Liver (tissue), 3 donors: ENCODE measurements around the gene SYNGR1.

Source experiments
- FOXA1 ChIP-seq: IDR thresholded peaks from 2 replicates; pipeline ENCODE4 v1.6.1; 2016; ENCODE audit warnings: antibody characterized with exemption
- GABPA ChIP-seq, 2 donors: IDR thresholded peaks in 1 of 2; conservative IDR thresholded peaks in 1 of 2; 2 replicates each; pipeline ENCODE4 v1.6.1; 2016; ENCODE audit warnings: antibody characterized with exemption in 2 of 2, mild to moderate bottlenecking in 1 of 2, moderate library complexity in 1 of 2
- HNF4G ChIP-seq: IDR thresholded peaks from 2 replicates; pipeline ENCODE4 v1.6.1; 2016; ENCODE audit warnings: antibody characterized with exemption
- RXRA ChIP-seq, 2 donors: IDR thresholded peaks; 2 replicates each; pipeline ENCODE4 v1.6.1; 2017 to 2018; ENCODE audit warnings: antibody characterized with exemption in 2 of 2, mild to moderate bottlenecking in 1 of 2
- SP1 ChIP-seq: IDR thresholded peaks from 2 replicates; pipeline ENCODE4 v1.6.1; 2018; ENCODE audit warnings: antibody characterized with exemption, mild to moderate bottlenecking
- TF ChIP-seq, protein P1 (sequence below): fragments of 150-350 bp; IDR thresholded peaks from 2 replicates; pipeline ENCODE4 v1.5.1; 2017; ENCODE audit warnings: improper control_type of control experiment, low read depth, low read length; ENCODE audit not compliant: missing input control
- TF ChIP-seq, protein P2 (sequence below): IDR thresholded peaks from 2 replicates; pipeline ENCODE4 v1.6.1; 2016; ENCODE audit warnings: antibody characterized with exemption, mild to moderate bottlenecking
- donor health status: healthy.
- donor health status: healthy.

- TF ChIP-seq, protein P1, sequence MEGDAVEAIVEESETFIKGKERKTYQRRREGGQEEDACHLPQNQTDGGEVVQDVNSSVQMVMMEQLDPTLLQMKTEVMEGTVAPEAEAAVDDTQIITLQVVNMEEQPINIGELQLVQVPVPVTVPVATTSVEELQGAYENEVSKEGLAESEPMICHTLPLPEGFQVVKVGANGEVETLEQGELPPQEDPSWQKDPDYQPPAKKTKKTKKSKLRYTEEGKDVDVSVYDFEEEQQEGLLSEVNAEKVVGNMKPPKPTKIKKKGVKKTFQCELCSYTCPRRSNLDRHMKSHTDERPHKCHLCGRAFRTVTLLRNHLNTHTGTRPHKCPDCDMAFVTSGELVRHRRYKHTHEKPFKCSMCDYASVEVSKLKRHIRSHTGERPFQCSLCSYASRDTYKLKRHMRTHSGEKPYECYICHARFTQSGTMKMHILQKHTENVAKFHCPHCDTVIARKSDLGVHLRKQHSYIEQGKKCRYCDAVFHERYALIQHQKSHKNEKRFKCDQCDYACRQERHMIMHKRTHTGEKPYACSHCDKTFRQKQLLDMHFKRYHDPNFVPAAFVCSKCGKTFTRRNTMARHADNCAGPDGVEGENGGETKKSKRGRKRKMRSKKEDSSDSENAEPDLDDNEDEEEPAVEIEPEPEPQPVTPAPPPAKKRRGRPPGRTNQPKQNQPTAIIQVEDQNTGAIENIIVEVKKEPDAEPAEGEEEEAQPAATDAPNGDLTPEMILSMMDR: no peak
- TF ChIP-seq, protein P2, sequence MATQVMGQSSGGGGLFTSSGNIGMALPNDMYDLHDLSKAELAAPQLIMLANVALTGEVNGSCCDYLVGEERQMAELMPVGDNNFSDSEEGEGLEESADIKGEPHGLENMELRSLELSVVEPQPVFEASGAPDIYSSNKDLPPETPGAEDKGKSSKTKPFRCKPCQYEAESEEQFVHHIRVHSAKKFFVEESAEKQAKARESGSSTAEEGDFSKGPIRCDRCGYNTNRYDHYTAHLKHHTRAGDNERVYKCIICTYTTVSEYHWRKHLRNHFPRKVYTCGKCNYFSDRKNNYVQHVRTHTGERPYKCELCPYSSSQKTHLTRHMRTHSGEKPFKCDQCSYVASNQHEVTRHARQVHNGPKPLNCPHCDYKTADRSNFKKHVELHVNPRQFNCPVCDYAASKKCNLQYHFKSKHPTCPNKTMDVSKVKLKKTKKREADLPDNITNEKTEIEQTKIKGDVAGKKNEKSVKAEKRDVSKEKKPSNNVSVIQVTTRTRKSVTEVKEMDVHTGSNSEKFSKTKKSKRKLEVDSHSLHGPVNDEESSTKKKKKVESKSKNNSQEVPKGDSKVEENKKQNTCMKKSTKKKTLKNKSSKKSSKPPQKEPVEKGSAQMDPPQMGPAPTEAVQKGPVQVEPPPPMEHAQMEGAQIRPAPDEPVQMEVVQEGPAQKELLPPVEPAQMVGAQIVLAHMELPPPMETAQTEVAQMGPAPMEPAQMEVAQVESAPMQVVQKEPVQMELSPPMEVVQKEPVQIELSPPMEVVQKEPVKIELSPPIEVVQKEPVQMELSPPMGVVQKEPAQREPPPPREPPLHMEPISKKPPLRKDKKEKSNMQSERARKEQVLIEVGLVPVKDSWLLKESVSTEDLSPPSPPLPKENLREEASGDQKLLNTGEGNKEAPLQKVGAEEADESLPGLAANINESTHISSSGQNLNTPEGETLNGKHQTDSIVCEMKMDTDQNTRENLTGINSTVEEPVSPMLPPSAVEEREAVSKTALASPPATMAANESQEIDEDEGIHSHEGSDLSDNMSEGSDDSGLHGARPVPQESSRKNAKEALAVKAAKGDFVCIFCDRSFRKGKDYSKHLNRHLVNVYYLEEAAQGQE: no peak
- no peak for TF ChIP-seq SP1
- no peak for TF ChIP-seq HNF4G
- TF ChIP-seq FOXA1: no peak
- TF ChIP-seq RXRA (IDR thresholded peaks at IDR 0.05): no peak
- no peak for TF ChIP-seq GABPA (IDR thresholded peaks at IDR 0.05 in 1 of 2, conservative IDR thresholded peaks at IDR 0.05 in 1 of 2)
Observed at GRCh38 chr22:39359659-39360195, 9.9 kb downstream of the SYNGR1 start.
